Upper lobe of left lung (tissue), 4 donors: Measurements from ENCODE around the gene MMD.

Experiments used
- POLR2AphosphoS5 ChIP-seq, 2 donors: sonication (generic); formaldehyde crosslinking; IDR thresholded peaks; one replicate each; pipeline ENCODE4 v1.5.1; 2017; ENCODE audit warnings: antibody characterized with exemption in 2 of 2
- TF ChIP-seq, protein P1 (sequence below), 6 experiments: fragments of 450-650 bp in 4 of 6; fragments of 200-600 bp in 2 of 6; sonication (generic) in 2 of 6; IDR thresholded peaks; one replicate each; pipeline ENCODE4 v1.5.1; 2016 to 2019; ENCODE audit warnings: antibody characterized with exemption in 6 of 6

DNA sequence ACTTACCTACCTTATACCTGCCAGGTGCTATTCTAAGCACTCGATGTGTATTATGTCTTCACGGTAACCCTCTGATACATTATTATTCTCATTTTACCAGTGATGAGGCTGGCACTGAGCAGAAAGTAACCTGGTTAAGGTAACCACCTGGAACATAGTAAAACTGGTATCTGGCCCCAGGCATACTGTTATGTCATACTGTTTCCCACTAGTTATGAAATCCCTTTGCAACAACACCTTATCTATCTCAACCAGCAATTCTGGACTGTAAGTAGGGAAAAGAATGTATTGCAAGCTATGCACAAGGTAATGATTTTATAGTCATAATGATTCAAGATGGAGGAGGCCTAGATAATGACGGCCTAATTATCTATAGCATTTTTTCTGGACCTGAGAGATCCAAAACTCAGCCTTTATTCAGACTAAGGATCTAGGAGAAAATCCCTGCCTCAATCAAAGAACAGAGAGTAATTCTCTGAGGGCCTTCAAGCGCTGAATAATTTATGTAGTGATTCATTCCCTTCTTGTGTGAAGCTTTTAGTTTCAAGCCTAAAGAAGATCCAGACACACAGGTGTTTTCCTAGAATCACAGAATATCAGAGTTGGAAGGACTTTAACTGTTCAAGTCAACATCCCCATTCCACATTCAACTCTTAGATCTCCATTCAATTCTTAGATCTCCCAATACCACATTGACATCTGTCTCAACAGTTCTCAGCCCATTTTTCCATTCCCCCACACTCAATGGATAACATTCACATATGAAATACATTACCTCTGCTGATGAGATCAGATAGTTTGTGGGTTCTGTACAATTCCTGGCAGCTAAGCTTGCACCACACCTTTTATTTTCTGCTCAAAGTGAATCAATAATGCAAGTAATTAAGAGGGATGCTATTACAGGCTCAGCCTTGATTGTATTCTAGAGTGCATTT is 14.9 kb upstream of the MMD start:
- TF ChIP-seq, protein P1, sequence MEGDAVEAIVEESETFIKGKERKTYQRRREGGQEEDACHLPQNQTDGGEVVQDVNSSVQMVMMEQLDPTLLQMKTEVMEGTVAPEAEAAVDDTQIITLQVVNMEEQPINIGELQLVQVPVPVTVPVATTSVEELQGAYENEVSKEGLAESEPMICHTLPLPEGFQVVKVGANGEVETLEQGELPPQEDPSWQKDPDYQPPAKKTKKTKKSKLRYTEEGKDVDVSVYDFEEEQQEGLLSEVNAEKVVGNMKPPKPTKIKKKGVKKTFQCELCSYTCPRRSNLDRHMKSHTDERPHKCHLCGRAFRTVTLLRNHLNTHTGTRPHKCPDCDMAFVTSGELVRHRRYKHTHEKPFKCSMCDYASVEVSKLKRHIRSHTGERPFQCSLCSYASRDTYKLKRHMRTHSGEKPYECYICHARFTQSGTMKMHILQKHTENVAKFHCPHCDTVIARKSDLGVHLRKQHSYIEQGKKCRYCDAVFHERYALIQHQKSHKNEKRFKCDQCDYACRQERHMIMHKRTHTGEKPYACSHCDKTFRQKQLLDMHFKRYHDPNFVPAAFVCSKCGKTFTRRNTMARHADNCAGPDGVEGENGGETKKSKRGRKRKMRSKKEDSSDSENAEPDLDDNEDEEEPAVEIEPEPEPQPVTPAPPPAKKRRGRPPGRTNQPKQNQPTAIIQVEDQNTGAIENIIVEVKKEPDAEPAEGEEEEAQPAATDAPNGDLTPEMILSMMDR (IDR thresholded peaks at IDR 0.05), result no peak
- TF ChIP-seq POLR2AphosphoS5 (IDR thresholded peaks at IDR 0.05), result no peak
